Measurements from ENCODE around the gene LUC7L3.

GRCh38 chr17:50687200-50688066 lies 32.0 kb upstream of the LUC7L3 start:
- TF ChIP-seq POLR2AphosphoS5 (IDR thresholded peaks at IDR 0.05; ENCODE audit: low read depth, low read length) (no peak), POLR2A (IDR thresholded peaks at IDR 0.05; ENCODE audit: low read depth, low read length) (no peak), TAF1 (IDR thresholded peaks at IDR 0.05; ENCODE audit: borderline replicate concordance, low read depth, low read length) (no peak)

Measured in GM12892 (cell line).